Peyer's patch (tissue), 4 donors: ENCODE results near the gene NDFIP2.

Source experiments
- POLR2A ChIP-seq, 2 donors: fragments of 450-650 bp; IDR thresholded peaks; one replicate each; pipeline ENCODE4 v1.5.1; 2017; ENCODE audit warnings: antibody characterized with exemption in 2 of 2, mild to moderate bottlenecking in 2 of 2, moderate library complexity in 2 of 2
- TF ChIP-seq, protein P1 (sequence below), 6 experiments: fragments of 450-650 bp in 4 of 6; fragments of 200-600 bp in 2 of 6; sonication (generic) in 1 of 6; IDR thresholded peaks; one replicate each; pipeline ENCODE4 v1.5.1; 2017 to 2019; ENCODE audit warnings: antibody characterized with exemption in 6 of 6, mild to moderate bottlenecking in 3 of 6, moderate library complexity in 1 of 6

DNA sequence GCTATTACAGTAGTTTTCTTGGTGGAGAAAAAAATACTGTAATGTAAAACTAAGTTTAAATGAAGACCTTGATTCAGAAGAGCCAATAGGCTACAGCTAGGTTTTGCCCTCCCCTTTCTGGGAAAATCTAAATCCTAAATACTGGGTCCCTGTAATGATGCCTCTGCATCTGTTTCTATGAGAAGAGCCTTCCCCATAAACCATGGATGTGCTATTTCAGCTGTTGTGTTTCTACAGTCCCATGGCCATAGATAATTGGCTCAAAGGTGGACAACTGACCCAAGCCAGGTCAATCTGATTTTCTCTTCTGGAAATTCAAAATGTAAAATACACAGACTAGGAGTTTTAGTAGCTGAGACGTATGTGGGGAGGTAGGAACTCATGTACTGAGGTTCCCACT is 101.9 kb downstream of the NDFIP2 start:
- TF ChIP-seq, protein P1, sequence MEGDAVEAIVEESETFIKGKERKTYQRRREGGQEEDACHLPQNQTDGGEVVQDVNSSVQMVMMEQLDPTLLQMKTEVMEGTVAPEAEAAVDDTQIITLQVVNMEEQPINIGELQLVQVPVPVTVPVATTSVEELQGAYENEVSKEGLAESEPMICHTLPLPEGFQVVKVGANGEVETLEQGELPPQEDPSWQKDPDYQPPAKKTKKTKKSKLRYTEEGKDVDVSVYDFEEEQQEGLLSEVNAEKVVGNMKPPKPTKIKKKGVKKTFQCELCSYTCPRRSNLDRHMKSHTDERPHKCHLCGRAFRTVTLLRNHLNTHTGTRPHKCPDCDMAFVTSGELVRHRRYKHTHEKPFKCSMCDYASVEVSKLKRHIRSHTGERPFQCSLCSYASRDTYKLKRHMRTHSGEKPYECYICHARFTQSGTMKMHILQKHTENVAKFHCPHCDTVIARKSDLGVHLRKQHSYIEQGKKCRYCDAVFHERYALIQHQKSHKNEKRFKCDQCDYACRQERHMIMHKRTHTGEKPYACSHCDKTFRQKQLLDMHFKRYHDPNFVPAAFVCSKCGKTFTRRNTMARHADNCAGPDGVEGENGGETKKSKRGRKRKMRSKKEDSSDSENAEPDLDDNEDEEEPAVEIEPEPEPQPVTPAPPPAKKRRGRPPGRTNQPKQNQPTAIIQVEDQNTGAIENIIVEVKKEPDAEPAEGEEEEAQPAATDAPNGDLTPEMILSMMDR (IDR thresholded peaks at IDR 0.05) = no peak
- no peak for TF ChIP-seq POLR2A (IDR thresholded peaks at IDR 0.05)
